CD1c-positive myeloid dendritic cell (primary cell): ENCODE measurements around the gene THADA.

Experiments used
- DNase-seq: peaks from one replicate; pipeline ENCODE4 v3.0.0-alpha.2; 2016; ENCODE audit errors: extremely low spot score

THADA gene

DNA sequence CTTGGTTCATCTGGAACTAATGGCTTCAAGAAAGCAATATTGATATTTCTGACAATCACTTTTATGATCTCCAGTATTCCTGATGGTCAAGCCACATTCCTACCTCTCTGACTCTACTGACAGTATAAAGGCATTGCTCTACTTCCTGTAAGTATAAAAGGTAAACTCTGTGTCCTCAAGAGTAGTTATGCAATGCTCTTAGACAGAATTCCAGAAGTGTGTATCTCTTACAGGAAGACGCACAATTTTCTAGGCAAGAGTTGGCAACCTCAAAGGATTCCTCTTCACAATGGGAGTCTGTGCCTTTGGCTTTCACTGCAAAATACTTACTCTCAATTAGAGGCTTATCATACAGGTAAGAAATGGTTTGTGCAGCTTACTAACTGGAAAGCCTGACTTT lies 100.1 kb downstream of the THADA start:
- no peak for DNase-seq

DNA sequence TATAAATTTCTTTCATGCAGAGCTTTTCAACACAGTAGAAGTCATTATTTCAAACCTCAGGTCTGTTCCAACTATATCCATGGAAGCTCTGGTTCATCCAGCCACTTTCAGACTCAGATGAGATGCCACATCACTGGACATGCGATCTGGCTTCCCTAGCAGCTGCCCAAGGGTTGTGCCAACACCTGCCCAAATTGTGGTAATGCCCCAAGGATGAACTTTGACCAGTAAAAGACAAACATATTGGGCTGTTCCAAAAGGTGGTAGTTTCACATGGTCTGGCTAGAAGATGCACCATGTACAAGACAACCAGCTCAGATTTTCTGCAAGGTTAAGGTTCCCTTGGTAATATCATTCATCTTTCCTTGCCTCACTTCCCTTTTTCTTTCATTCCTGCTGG lies 101.9 kb downstream of the THADA start:
- DNase-seq = no peak

- DNase-seq = no peak
These were observed 104.7 kb downstream of the THADA start for GRCh38 chr2:43491065-43491639.

GRCh38 chr2:43490252-43490786 lies 105.5 kb downstream of the THADA start:
- DNase-seq = no peak

DNA sequence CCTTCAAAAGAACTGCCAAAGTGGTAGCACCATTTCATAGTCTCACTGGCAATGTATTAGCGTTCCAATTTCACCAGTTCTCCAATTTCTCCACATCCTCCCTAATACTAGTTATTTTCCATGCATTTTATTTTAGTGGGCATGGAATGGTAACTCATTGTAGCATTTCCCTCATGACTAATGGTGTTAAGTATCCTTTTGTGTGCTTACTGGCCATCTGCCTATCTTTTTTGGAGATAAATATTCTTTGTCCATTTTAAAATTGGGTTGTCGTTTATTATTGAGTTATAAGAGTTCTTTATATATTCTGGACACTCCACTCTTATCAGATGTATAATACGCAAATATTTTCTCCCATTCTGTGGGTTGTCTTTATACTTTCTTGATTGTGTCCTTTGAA lies 107.1 kb downstream of the THADA start:
- no peak for DNase-seq

- peak; percentile 39 for DNase-seq
These were observed 109.2 kb downstream of the THADA start for GRCh38 chr2:43486603-43487002.

GRCh38 chr2:43484323-43484930 lies 111.4 kb downstream of the THADA start:
- DNase-seq = peak; percentile 83

- DNase-seq = peak; percentile 49
These were observed 112.9 kb downstream of the THADA start for GRCh38 chr2:43482961-43483360.

- DNase-seq = no peak
These were observed 113.8 kb downstream of the THADA start for GRCh38 chr2:43481927-43482542.

DNA sequence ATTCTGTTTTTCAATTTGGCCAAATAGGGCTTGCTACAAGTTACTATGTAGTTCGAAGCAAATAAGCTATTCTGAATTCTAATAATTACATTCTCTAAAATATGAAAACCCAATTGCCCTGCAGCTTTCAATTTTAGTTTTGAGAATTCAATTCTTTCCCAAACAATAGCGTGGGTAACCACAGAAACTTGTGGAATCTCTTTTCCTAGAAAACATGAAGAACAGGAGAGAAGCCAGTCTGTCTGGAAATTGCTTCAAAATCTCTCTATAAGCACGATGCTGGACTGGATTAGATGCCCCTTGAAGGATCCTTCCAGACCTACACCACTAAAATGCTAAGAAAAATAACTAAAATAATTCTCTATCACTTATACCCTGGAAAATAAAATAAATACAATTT lies 115.0 kb downstream of the THADA start:
- DNase-seq = no peak

GRCh38 chr2:43478412-43479086 lies 117.3 kb downstream of the THADA start:
- DNase-seq = no peak

GRCh38 chr2:43475922-43476321 lies 119.9 kb downstream of the THADA start:
- no peak for DNase-seq

GRCh38 chr2:43475137-43475846 lies 120.5 kb downstream of the THADA start:
- no peak for DNase-seq

GRCh38 chr2:43474273-43474672 lies 121.6 kb downstream of the THADA start:
- DNase-seq = no peak

DNA sequence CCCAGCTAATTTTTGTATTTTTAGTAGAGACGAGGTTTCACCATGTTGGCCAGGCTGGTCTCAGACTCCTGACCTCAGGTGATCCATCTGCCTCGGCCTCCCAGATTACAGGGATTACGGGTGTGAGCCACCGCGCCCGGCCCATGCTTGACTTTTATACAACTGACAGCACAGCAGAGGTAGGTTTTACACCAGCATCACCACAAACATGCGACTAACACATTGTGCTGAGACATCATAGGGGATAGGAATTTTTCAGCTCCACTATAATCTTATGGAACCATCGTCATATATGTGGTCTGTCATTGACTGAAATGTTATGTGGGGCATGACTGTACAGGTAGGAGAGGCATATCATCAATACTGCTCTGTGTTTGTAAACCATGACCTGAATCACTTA lies 122.1 kb downstream of the THADA start:
- DNase-seq = no peak

GRCh38 chr2:43472527-43473194 lies 123.2 kb downstream of the THADA start:
- DNase-seq = no peak

- no peak for DNase-seq
These were observed 126.1 kb downstream of the THADA start for GRCh38 chr2:43469713-43470112.

- no peak for DNase-seq
These were observed 126.7 kb downstream of the THADA start for GRCh38 chr2:43469094-43469493.

DNA sequence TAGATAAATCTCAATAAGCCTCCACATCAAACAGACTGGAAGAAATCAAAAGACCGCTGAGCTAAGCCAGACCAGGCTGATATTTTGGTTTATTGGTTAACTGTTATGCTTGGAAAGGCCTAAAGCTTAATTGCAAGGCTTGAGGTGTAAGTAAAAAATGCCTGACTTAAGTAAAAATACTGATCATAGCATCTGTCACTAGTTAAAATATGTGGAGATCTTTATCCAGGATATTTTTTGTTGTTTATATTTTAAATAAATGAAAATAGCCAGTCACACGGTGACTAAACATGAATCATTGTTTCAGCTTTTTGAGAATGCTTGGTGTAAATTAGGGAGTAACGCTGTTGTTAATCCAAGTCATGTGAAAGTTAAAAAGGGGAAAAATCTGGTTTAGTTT lies 127.9 kb downstream of the THADA start:
- DNase-seq = no peak

DNA sequence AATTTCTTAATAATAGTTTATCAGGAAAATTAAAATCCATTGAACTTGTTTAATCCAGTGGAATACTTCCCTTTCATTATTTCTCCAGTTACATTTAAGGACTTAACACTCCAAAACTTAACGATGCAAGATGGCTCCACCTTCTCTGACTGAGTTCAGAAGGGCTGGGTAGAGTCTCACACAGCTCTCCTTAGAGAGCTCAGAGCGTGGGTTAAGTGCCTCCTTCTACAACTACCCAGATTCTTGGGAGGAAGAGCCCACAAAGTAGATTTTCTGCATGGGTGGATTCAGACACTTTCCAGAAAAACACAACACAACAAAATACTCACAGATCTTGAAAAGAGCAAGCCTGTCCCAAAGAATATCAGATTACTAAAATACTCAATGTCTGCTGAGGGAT lies 130.6 kb downstream of the THADA start:
- DNase-seq = no peak

GRCh38 chr2:43464590-43464989 lies 131.2 kb downstream of the THADA start:
- DNase-seq = no peak
